HepG2 (cell line): Measurements from ENCODE around the gene AGFG1. TPM values are rescaled to one million over a fixed set of nuclear protein-coding genes. Genes with fewer than 3 reads are reported as not detected.
A peak's percentile ranks its signal among the peaks of the same experiment; 100 is the strongest.

Source experiments
- ATAC-seq: fragments of 200-7000 bp; cut with Tn5 transposase; 3 replicates; pipeline ENCODE4 v1.9.1; 2020; ENCODE audit warnings: mild to moderate bottlenecking, moderate library complexity
- BruUV-seq: library from RNA; stranded (reverse); fragments of 400-500 nt; replicated peaks from 2 replicates; lab custom pipeline; 2021; lab: Mats Ljungman, UMichigan
- CTCF ChIA-PET: fragments of 300-600 bp; formaldehyde crosslinking; extraction: SDS; loops from one replicate; lab custom pipeline; 2021; ENCODE audit warnings: low total read pairs, inconsistent platforms, low intra/inter-chr PET ratio; lab: Yijun Ruan, JAX
- POLR2A ChIA-PET: fragments of 350-600 bp; sonication (Branson Sonifier 250); formaldehyde crosslinking; loops from one replicate; lab custom pipeline; 2020; ENCODE audit warnings: antibody characterized with exemption, inconsistent platforms; lab: Yijun Ruan, JAX
- DNase-seq: peaks from one replicate; pipeline ENCODE4 v3.0.0-alpha.2; 2015; ENCODE audit warnings: low spot score
- FAIRE-seq: peaks from 3 replicates; lab custom pipeline; 2011; peaks lifted over from hg19 to GRCh38; lab: Jason Lieb, UNC
- H2AFZ ChIP-seq: one replicate; pipeline ENCODE4 v1.6.1; 2011; ENCODE audit warnings: low read length, inconsistent platforms
- H3K27ac ChIP-seq: fragments of 300-600 bp; 3 replicates; pipeline ENCODE4 v1.8.0; 2011; ENCODE audit warnings: mixed run types, mild to moderate bottlenecking, mixed read lengths, low read length, inconsistent platforms; ENCODE audit not compliant: insufficient read depth; ENCODE audit errors: extremely low read length
- H3K27me3 ChIP-seq, 2 experiments: fragments of 200-600 bp in 1 of 2; 2 replicates in 1 of 2; 3 replicates in 1 of 2; pipeline versions ENCODE4 v1.6.0 to v1.8.0; 2011; ENCODE audit warnings: low read length in 2 of 2, mild to moderate bottlenecking in 2 of 2, moderate library complexity in 2 of 2, inconsistent platforms in 1 of 2; ENCODE audit not compliant: insufficient read depth in 2 of 2, control insufficient read depth in 1 of 2
- H3K36me3 ChIP-seq, 2 experiments: fragments of 200-600 bp in 1 of 2; replicated peaks in 1 of 2; 2 replicates in 1 of 2; 3 replicates in 1 of 2; pipeline versions ENCODE4 v1.5.1 to v1.8.0; 2011; ENCODE audit warnings: low read length in 2 of 2, inconsistent platforms in 1 of 2; ENCODE audit not compliant: insufficient read depth in 2 of 2, control insufficient read depth in 1 of 2
- H3K4me1 ChIP-seq: 2 replicates; pipeline ENCODE4 v1.5.1; 2012; ENCODE audit warnings: low read length, inconsistent platforms; ENCODE audit not compliant: insufficient read depth
- H3K4me2 ChIP-seq: 2 replicates; pipeline ENCODE4 v1.6.0; 2011; ENCODE audit warnings: low read depth, low read length, inconsistent platforms
- H3K4me3 ChIP-seq, 3 experiments: fragments of 200-600 bp in 1 of 3; sonication (generic), shearing (Covaris generic) in 1 of 3; replicated peaks in 1 of 3; 2 replicates each; pipeline ENCODE4 v1.5.1; 2011 to 2016; ENCODE audit warnings: low read length in 3 of 3, inconsistent platforms in 2 of 3, low read depth in 2 of 3, mild to moderate bottlenecking in 2 of 3, control low read depth in 1 of 3, mixed read lengths in 1 of 3; ENCODE audit not compliant: insufficient read depth in 1 of 3
- H3K79me2 ChIP-seq: one replicate; pipeline ENCODE4 v1.6.1; 2011; ENCODE audit warnings: low read length, inconsistent platforms; ENCODE audit not compliant: insufficient read depth
- H3K9ac ChIP-seq: 2 replicates; pipeline ENCODE4 v1.6.0; 2011; ENCODE audit warnings: mild to moderate bottlenecking, low read depth, low read length, inconsistent platforms; ENCODE audit not compliant: insufficient read depth
- H3K9me3 ChIP-seq: 2 replicates; pipeline ENCODE4 v1.5.1; 2012; ENCODE audit warnings: mild to moderate bottlenecking, low read length
- H4K20me1 ChIP-seq: 2 replicates; pipeline ENCODE4 v1.6.0; 2011; ENCODE audit warnings: inconsistent platforms, mild to moderate bottlenecking, low read length, moderate library complexity; ENCODE audit not compliant: insufficient read depth
- CC2D1A ChIP-seq: sonication (generic); formaldehyde crosslinking; IDR thresholded peaks from 2 replicates; pipeline ENCODE4 v1.8.1; 2023; ENCODE audit warnings: mild to moderate bottlenecking, missing genetic modification reagents
- DPF2 ChIP-seq: sonication (generic); formaldehyde crosslinking; IDR thresholded peaks from 2 replicates; pipeline ENCODE4 v1.4.0; 2020; ENCODE audit warnings: mild to moderate bottlenecking, low read depth, missing genetic modification reagents, borderline replicate concordance
- JUN ChIP-seq: sonication (generic); formaldehyde crosslinking; IDR thresholded peaks from 2 replicates; pipeline ENCODE4 v1.4.0; 2020; ENCODE audit warnings: mild to moderate bottlenecking, missing genetic modification reagents
- KDM2A ChIP-seq: sonication (generic); formaldehyde crosslinking; IDR thresholded peaks from 2 replicates; pipeline ENCODE4 v1.4.0; 2020; ENCODE audit warnings: low read depth, missing genetic modification reagents, borderline replicate concordance
- MED13 ChIP-seq: sonication (generic); formaldehyde crosslinking; IDR thresholded peaks from 2 replicates; pipeline ENCODE4 v1.5.0; 2020; ENCODE audit warnings: missing genetic modification reagents
- NCOA5 ChIP-seq: sonication (generic); formaldehyde crosslinking; IDR thresholded peaks from 2 replicates; pipeline ENCODE4 v1.4.0; 2020; ENCODE audit warnings: missing genetic modification reagents
- SOX6 ChIP-seq, 2 experiments: fragments of 450-650 bp in 1 of 2; sonication (generic) in 1 of 2; formaldehyde crosslinking in 1 of 2; IDR thresholded peaks; 2 replicates each; pipeline versions ENCODE4 v1.4.0 to v1.6.1; 2017 to 2020; ENCODE audit warnings: antibody characterized with exemption in 1 of 2, mild to moderate bottlenecking in 1 of 2, missing genetic modification reagents in 1 of 2
- THAP7 ChIP-seq: sonication (generic); formaldehyde crosslinking; IDR thresholded peaks from 2 replicates; pipeline ENCODE4 v1.8.1; 2023; ENCODE audit warnings: mild to moderate bottlenecking, missing genetic modification reagents
- ZBTB14 ChIP-seq: sonication (generic); formaldehyde crosslinking; IDR thresholded peaks from 2 replicates; pipeline ENCODE4 v1.4.0; 2020; ENCODE audit warnings: missing genetic modification reagents
- ZNF160 ChIP-seq: sonication (generic); formaldehyde crosslinking; IDR thresholded peaks from 2 replicates; pipeline ENCODE4 v1.8.0; 2022; ENCODE audit warnings: mild to moderate bottlenecking, inconsistent platforms, missing genetic modification reagents
- ZNF256 ChIP-seq: sonication (generic); formaldehyde crosslinking; conservative IDR thresholded peaks from 2 replicates; pipeline ENCODE4 v1.4.0; 2020; ENCODE audit warnings: missing genetic modification reagents
- ZNF337 ChIP-seq: sonication (generic); formaldehyde crosslinking; IDR thresholded peaks from 2 replicates; pipeline ENCODE4 v1.5.1; 2020; ENCODE audit warnings: missing genetic modification reagents, low read depth, mild to moderate bottlenecking, borderline replicate concordance
- ZNF451 ChIP-seq: sonication (generic); formaldehyde crosslinking; IDR thresholded peaks from 2 replicates; pipeline ENCODE4 v1.5.0; 2020; ENCODE audit warnings: mild to moderate bottlenecking, missing genetic modification reagents
- ZNF569 ChIP-seq: sonication (generic); formaldehyde crosslinking; IDR thresholded peaks from 2 replicates; pipeline ENCODE4 v1.5.0; 2020; ENCODE audit warnings: mild to moderate bottlenecking, missing genetic modification reagents, moderate library complexity, borderline replicate concordance
- ZNF780A ChIP-seq: sonication (generic); formaldehyde crosslinking; IDR thresholded peaks from 2 replicates; pipeline ENCODE4 v1.8.0; 2022; ENCODE audit warnings: mild to moderate bottlenecking, missing genetic modification reagents, moderate library complexity
- in situ Hi-C: cut with HindIII; loops from 2 replicates; pipeline ENCODE4 v1.10.0; 2017; ENCODE audit warnings: low pct_unique_long_range_greater_than_20kb; ENCODE audit not compliant: extremely low pct_ligation_motif_present
- intact Hi-C: fragments of 100-400 bp; cut with micrococcal nuclease; formaldehyde crosslinking; loops from one replicate; pipeline ENCODE4 v1.10.0; 2022; ENCODE audit not compliant: unreplicated experiment
- polyA plus RNA-seq, 8 experiments: library from polyadenylated mRNA; depleted of rRNA in 3 of 8; stranded (reverse) in 7 of 8; unstranded in 1 of 8; fragments of >200 nt; fragmentation: Illumina TruSeq in 4 of 8; extraction: Trizol in 4 of 8; gene quantifications; 2 replicates each; pipeline versions ENCODE4 v1.2.1 to v1.2.3, GENCODE V29; 2011 to 2016; ENCODE audit warnings: low read depth in 4 of 8, missing spikeins in 1 of 8, mixed read lengths in 1 of 8; ENCODE audit not compliant: insufficient read depth in 1 of 8
- total RNA-seq, 5 experiments: library from RNA; depleted of rRNA; stranded (reverse); fragments of >200 nt; fragmentation: Illumina TruSeq; extraction: Trizol; gene quantifications; 2 replicates each; pipeline ENCODE4 v1.2.3, GENCODE V29; 2016; ENCODE audit warnings: low read depth in 1 of 5
- TF ChIP-seq, protein P1 (sequence below): sonication (generic); formaldehyde crosslinking; IDR thresholded peaks from 2 replicates; pipeline ENCODE4 v1.4.0; 2020; ENCODE audit warnings: missing genetic modification reagents
- TF ChIP-seq, protein P2 (sequence below): sonication (generic); formaldehyde crosslinking; IDR thresholded peaks from 2 replicates; pipeline ENCODE4 v1.5.0; 2020; ENCODE audit warnings: missing genetic modification reagents
- TF ChIP-seq, protein P3 (sequence below): sonication (generic); formaldehyde crosslinking; IDR thresholded peaks from 2 replicates; pipeline ENCODE4 v1.4.0; 2020; ENCODE audit warnings: mild to moderate bottlenecking, missing genetic modification reagents

The AGFG1 gene
- total and polyA plus RNA-seq, 2 of the 13 experiments (the other 11 are each of a cell fraction or from before 2014, with no cell fraction given): 145 to 168 TPM

DNA sequence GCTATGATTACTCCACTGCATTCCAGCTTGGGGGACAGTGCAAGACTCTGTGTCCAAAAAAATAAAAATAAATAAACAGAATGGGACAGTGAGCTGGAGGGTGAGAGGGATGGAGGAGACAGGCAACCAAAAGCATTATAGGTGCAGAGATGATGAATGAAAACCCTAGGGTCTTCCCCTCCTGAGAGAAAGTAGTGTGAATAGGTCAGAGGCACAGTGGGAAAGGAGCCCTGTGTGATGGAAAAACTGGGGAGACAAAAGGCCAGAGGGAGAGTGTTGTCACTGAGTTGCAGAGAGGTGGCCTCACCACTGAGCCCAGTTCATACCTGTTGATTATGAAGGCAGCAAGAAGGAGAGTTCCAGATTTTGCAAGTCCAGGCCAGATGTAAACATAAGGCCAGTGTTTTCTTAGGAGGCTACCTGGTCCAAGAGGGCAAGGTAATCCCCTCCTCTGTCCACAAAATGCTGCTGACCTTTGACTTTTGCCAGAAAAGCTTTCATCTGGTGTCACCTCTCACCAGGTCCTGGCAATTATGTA is 17.6 kb upstream of the AGFG1 start:
- peak; percentile 92 for FAIRE-seq
- Histone ChIP-seq H3K9me3 (no peaks in the 10 kb centered on the region), H3K27ac (peak overlapping the region; percentile 56), H3K9ac (peak overlapping the region; percentile 3; the same call in 1 of the 2 replicates), H3K27me3 (no peaks in the 10 kb centered on the region), H3K79me2 (no peaks in the 10 kb centered on the region), H3K4me3 (0 out of 6 replicates have a peak overlapping the region, but pooled peaks of 1 of the 3 experiments have one; percentile 13), H3K4me2 (peak overlapping the region; percentile 60), H3K4me1 (peaks cover 78% of the 10 kb centered on the region), H4K20me1 (no peaks in the 10 kb centered on the region), H2AFZ (no peak overlapping the region), H3K36me3 (no peaks in the 10 kb centered on the region)
- no TSS peak for BruUV-seq
- peak; percentile 78 for ATAC-seq
- ChIA-PET CTCF (no interaction called here), POLR2A (interaction anchor here (1.0 to 2.2 kb wide), 5 partner anchors 12 to 359 kb away, joined by 3 to 33 read pairs (median 3); partner anchors contain the start of genes CCL20 and MFF)
- intact Hi-C loops: loop anchor here (5.0 kb wide), 1 partner anchor 363 kb away; no protein-coding TSS in a partner anchor
- peak; percentile 87 for DNase-seq
- in situ Hi-C loops: no loop called here
- TF ChIP-seq ZNF780A (CRISPR knock-in tag) (no peak), MED13 (peak; percentile 71), ZNF569 (CRISPR knock-in tag) (no peak), KDM2A (CRISPR knock-in tag) (no peak), ZNF160 (CRISPR knock-in tag) (no peak), ZBTB14 (CRISPR knock-in tag) (no peak), ZNF451 (CRISPR knock-in tag) (no peak), JUN (peak; percentile 53), ZNF337 (CRISPR knock-in tag) (no peak), NCOA5 (CRISPR knock-in tag) (no peak), SOX6 (IDR thresholded peaks at IDR 0.05) (no peak), SOX6 (CRISPR knock-in tag; IDR thresholded peaks at IDR 0.05) (peak; percentile 92), THAP7 (CRISPR knock-in tag) (peak; percentile 68), ZNF256 (CRISPR knock-in tag) (no peak), CC2D1A (CRISPR knock-in tag) (no peak), DPF2 (CRISPR knock-in tag) (peak; percentile 84)
- TF ChIP-seq, protein P1, sequence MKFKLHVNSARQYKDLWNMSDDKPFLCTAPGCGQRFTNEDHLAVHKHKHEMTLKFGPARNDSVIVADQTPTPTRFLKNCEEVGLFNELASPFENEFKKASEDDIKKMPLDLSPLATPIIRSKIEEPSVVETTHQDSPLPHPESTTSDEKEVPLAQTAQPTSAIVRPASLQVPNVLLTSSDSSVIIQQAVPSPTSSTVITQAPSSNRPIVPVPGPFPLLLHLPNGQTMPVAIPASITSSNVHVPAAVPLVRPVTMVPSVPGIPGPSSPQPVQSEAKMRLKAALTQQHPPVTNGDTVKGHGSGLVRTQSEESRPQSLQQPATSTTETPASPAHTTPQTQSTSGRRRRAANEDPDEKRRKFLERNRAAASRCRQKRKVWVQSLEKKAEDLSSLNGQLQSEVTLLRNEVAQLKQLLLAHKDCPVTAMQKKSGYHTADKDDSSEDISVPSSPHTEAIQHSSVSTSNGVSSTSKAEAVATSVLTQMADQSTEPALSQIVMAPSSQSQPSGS (CRISPR knock-in tag): peak; percentile 90
- TF ChIP-seq, protein P2, sequence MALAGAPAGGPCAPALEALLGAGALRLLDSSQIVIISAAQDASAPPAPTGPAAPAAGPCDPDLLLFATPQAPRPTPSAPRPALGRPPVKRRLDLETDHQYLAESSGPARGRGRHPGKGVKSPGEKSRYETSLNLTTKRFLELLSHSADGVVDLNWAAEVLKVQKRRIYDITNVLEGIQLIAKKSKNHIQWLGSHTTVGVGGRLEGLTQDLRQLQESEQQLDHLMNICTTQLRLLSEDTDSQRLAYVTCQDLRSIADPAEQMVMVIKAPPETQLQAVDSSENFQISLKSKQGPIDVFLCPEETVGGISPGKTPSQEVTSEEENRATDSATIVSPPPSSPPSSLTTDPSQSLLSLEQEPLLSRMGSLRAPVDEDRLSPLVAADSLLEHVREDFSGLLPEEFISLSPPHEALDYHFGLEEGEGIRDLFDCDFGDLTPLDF (CRISPR knock-in tag): no peak
- TF ChIP-seq, protein P3, sequence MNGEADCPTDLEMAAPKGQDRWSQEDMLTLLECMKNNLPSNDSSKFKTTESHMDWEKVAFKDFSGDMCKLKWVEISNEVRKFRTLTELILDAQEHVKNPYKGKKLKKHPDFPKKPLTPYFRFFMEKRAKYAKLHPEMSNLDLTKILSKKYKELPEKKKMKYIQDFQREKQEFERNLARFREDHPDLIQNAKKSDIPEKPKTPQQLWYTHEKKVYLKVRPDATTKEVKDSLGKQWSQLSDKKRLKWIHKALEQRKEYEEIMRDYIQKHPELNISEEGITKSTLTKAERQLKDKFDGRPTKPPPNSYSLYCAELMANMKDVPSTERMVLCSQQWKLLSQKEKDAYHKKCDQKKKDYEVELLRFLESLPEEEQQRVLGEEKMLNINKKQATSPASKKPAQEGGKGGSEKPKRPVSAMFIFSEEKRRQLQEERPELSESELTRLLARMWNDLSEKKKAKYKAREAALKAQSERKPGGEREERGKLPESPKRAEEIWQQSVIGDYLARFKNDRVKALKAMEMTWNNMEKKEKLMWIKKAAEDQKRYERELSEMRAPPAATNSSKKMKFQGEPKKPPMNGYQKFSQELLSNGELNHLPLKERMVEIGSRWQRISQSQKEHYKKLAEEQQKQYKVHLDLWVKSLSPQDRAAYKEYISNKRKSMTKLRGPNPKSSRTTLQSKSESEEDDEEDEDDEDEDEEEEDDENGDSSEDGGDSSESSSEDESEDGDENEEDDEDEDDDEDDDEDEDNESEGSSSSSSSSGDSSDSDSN: peak; percentile 53; the same call in 1 of the 2 replicates
